C1 segment of cervical spinal cord (tissue), 14 donors: ENCODE results near the gene TMEM123.
A peak's percentile ranks its signal among the peaks of the same experiment; 100 is the strongest.

ENCODE experiments used
- DNase-seq, 14 donors: peaks; one replicate each; lab custom pipeline; 2025; lab: John Stamatoyannopoulos, UW

The TMEM123 gene

GRCh38 chr11:102452461-102453301, at the start of gene TMEM123:
TSS of gene TMEM123 (minus strand) at chr11:102452765. CDS start at chr11:102452623, 142 bp downstream.
- peak in 13 of 14 donors; percentile 11 to 86 (median 70) for DNase-seq

GRCh38 chr11:102500829-102501228, 48.3 kb upstream of the TMEM123 start:
- no peak for DNase-seq

- no peak for DNase-seq
These were observed 47.4 kb upstream of the TMEM123 start for GRCh38 chr11:102499931-102500330.

- no peak for DNase-seq
These were observed 46.6 kb upstream of the TMEM123 start for GRCh38 chr11:102499151-102499550.

GRCh38 chr11:102497061-102497460, 44.5 kb upstream of the TMEM123 start:
- no peak for DNase-seq

GRCh38 chr11:102495161-102496042, 42.8 kb upstream of the TMEM123 start:
- DNase-seq, result peak in 4 of 14 donors; percentile 1 to 38 (median 22)

GRCh38 chr11:102494216-102494615, 41.7 kb upstream of the TMEM123 start:
- no peak for DNase-seq

GRCh38 chr11:102493524-102493923, 41.0 kb upstream of the TMEM123 start:
- DNase-seq, result no peak

- DNase-seq, result no peak
These were observed 39.4 kb upstream of the TMEM123 start for GRCh38 chr11:102491969-102492368.

GRCh38 chr11:102489186-102490145, 36.9 kb upstream of the TMEM123 start:
- no peak for DNase-seq

GRCh38 chr11:102488208-102488607, 35.6 kb upstream of the TMEM123 start:
- no peak for DNase-seq

- no peak for DNase-seq
These were observed 34.6 kb upstream of the TMEM123 start for GRCh38 chr11:102487214-102487613.

GRCh38 chr11:102486584-102486983, 34.0 kb upstream of the TMEM123 start:
- no peak for DNase-seq

- no peak for DNase-seq
These were observed 32.6 kb upstream of the TMEM123 start for GRCh38 chr11:102485095-102485722.

GRCh38 chr11:102482433-102482832, 29.9 kb upstream of the TMEM123 start:
- DNase-seq, result no peak

- no peak for DNase-seq
These were observed 27.2 kb upstream of the TMEM123 start for GRCh38 chr11:102479733-102480132.

GRCh38 chr11:102478673-102479299, 26.2 kb upstream of the TMEM123 start:
- no peak for DNase-seq

- no peak for DNase-seq
These were observed 24.2 kb upstream of the TMEM123 start for GRCh38 chr11:102476812-102477211.

GRCh38 chr11:102476069-102476468, 23.5 kb upstream of the TMEM123 start:
- DNase-seq, result no peak

GRCh38 chr11:102473543-102473942, 21.0 kb upstream of the TMEM123 start:
- no peak for DNase-seq
